Measurements from ENCODE around the gene CLCN6.

DNA sequence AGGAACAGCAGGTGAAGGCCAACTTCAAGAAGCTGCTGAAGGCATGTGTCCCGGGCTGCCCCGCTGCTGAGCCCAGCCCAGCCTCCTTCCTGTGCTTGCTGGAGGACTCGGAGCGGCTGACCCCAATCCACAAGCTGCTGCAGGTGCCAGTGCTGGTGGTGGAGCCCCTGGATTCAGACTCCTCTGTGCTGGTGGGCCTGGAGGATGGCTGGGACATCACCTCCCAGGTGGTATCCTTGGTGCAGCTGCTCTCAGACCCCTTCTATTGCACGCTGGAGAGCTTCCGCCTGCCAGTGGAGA, 72.8 kb downstream of the CLCN6 start:
- TF ChIP-seq, protein P1, sequence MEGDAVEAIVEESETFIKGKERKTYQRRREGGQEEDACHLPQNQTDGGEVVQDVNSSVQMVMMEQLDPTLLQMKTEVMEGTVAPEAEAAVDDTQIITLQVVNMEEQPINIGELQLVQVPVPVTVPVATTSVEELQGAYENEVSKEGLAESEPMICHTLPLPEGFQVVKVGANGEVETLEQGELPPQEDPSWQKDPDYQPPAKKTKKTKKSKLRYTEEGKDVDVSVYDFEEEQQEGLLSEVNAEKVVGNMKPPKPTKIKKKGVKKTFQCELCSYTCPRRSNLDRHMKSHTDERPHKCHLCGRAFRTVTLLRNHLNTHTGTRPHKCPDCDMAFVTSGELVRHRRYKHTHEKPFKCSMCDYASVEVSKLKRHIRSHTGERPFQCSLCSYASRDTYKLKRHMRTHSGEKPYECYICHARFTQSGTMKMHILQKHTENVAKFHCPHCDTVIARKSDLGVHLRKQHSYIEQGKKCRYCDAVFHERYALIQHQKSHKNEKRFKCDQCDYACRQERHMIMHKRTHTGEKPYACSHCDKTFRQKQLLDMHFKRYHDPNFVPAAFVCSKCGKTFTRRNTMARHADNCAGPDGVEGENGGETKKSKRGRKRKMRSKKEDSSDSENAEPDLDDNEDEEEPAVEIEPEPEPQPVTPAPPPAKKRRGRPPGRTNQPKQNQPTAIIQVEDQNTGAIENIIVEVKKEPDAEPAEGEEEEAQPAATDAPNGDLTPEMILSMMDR (IDR thresholded peaks at IDR 0.05) = no peak
- TF ChIP-seq EP300 (IDR thresholded peaks at IDR 0.05; ENCODE audit: low read depth) = no peak
- no peak for TF ChIP-seq POLR2A (IDR thresholded peaks at IDR 0.05)
- TF ChIP-seq POLR2AphosphoS5 (IDR thresholded peaks at IDR 0.05) = no peak
